ENCODE results near the gene CSNK2A1.

GRCh38 chr20:496126-496696, 47.4 kb downstream of the CSNK2A1 start:
- TF ChIP-seq CEBPB (IDR thresholded peaks at IDR 0.05) (no peak), FOXM1 (IDR thresholded peaks at IDR 0.05; ENCODE audit: borderline replicate concordance, low read depth) (no peak), EP300 (IDR thresholded peaks at IDR 0.05; ENCODE audit: borderline replicate concordance) (no peak), TEAD4 (IDR thresholded peaks at IDR 0.05) (no peak), CREB1 (IDR thresholded peaks at IDR 0.05; ENCODE audit: low read depth) (no peak)

Data from Ishikawa (cell line).